Calu3 (cell line): ENCODE results near the gene P2RY13. TPM values are rescaled to one million over a fixed set of nuclear protein-coding genes. Genes with fewer than 3 reads are reported as not detected.

Experiments used
- BruUV-seq: library from RNA; stranded (reverse); fragments of 400-500 nt; replicated peaks from 2 replicates; lab custom pipeline; 2021; lab: Mats Ljungman, UMichigan
- CTCF ChIA-PET: fragments of 300-600 bp; sonication (Branson Sonifier 250); formaldehyde crosslinking; loops from one replicate; lab custom pipeline; 2022; ENCODE audit warnings: antibody characterized with exemption; lab: Charles Lee
- DNase-seq: peaks from one replicate; pipeline ENCODE4 v3.0.0; 2022
- H3K27ac Mint-ChIP-seq: one replicate; pipeline ENCODE4 v1.8.0; 2022; ENCODE audit warnings: mixed read lengths; ENCODE audit not compliant: unreplicated experiment
- H3K27me3 Mint-ChIP-seq: one replicate; pipeline ENCODE4 v1.8.0; 2022; ENCODE audit warnings: mixed read lengths; ENCODE audit not compliant: unreplicated experiment
- H3K36me3 Mint-ChIP-seq: one replicate; pipeline ENCODE4 v1.8.0; 2022; ENCODE audit warnings: mild to moderate bottlenecking, moderate library complexity, mixed read lengths; ENCODE audit not compliant: insufficient read depth, unreplicated experiment
- H3K4me1 Mint-ChIP-seq: one replicate; pipeline ENCODE4 v1.8.0; 2022; ENCODE audit warnings: mild to moderate bottlenecking, low read depth, mixed read lengths; ENCODE audit not compliant: unreplicated experiment
- H3K4me3 Mint-ChIP-seq: one replicate; pipeline ENCODE4 v1.8.0; 2022; ENCODE audit warnings: mild to moderate bottlenecking, low read depth, moderate library complexity, mixed read lengths; ENCODE audit not compliant: unreplicated experiment
- H3K9me3 Mint-ChIP-seq: one replicate; pipeline ENCODE4 v1.8.0; 2022; ENCODE audit warnings: low read depth, mixed read lengths; ENCODE audit not compliant: unreplicated experiment
- intact Hi-C: fragments of 100-400 bp; cut with micrococcal nuclease; formaldehyde crosslinking; loops from one replicate; pipeline ENCODE4 v1.10.0; 2022; ENCODE audit not compliant: unreplicated experiment
- total RNA-seq: library from RNA; stranded (reverse); gene quantifications from 2 replicates; pipeline ENCODE4 v1.2.3, GENCODE V29; 2022
- TF ChIP-seq, protein P1 (sequence below): fragments of 200-600 bp; IDR thresholded peaks from one replicate; pipeline ENCODE4 v1.8.0; 2022; ENCODE audit warnings: antibody characterized with exemption; ENCODE audit not compliant: unreplicated experiment

The P2RY13 gene
- total RNA-seq, 1 experiment from 2014 or later, result not detected

DNA sequence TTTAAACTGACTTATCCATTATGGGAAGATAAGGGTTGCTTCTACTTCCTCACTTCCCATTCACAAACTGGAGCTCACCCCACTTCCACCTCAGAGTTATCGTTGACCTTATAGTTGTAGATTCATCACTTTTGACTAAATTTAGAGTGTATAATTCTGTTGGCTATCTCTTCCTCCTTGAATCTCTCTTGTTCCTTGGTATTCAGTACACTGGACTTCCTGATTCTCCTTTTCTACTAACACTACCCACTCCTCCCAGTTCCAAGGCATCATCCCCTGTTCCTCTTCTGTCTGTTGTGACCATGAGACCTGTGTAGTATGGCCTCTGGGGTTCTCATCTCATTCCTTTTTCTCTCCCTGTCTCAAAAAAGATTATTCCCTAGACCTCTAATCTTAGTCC, 6.8 kb downstream of the P2RY13 start:
- intact Hi-C loops, result no loop called here
- peaks cover 6% of the 10 kb centered on the region for H3K9me3 Mint-ChIP-seq
- no peaks in the 10 kb centered on the region for H3K36me3 Mint-ChIP-seq
- BruUV-seq, result no TSS peak
- no peaks in the 10 kb centered on the region for H3K27me3 Mint-ChIP-seq
- no peak for DNase-seq
- TF ChIP-seq, protein P1, sequence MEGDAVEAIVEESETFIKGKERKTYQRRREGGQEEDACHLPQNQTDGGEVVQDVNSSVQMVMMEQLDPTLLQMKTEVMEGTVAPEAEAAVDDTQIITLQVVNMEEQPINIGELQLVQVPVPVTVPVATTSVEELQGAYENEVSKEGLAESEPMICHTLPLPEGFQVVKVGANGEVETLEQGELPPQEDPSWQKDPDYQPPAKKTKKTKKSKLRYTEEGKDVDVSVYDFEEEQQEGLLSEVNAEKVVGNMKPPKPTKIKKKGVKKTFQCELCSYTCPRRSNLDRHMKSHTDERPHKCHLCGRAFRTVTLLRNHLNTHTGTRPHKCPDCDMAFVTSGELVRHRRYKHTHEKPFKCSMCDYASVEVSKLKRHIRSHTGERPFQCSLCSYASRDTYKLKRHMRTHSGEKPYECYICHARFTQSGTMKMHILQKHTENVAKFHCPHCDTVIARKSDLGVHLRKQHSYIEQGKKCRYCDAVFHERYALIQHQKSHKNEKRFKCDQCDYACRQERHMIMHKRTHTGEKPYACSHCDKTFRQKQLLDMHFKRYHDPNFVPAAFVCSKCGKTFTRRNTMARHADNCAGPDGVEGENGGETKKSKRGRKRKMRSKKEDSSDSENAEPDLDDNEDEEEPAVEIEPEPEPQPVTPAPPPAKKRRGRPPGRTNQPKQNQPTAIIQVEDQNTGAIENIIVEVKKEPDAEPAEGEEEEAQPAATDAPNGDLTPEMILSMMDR, result no peak
- H3K4me1 Mint-ChIP-seq, result peaks cover 14% of the 10 kb centered on the region
- no peak overlapping the region for H3K4me3 Mint-ChIP-seq
- H3K27ac Mint-ChIP-seq, result no peak overlapping the region
- CTCF ChIA-PET, result interaction anchor here (1.6 kb wide), 1 partner anchor 154 kb away, joined by 3 read pairs; no protein-coding TSS in a partner anchor

DNA sequence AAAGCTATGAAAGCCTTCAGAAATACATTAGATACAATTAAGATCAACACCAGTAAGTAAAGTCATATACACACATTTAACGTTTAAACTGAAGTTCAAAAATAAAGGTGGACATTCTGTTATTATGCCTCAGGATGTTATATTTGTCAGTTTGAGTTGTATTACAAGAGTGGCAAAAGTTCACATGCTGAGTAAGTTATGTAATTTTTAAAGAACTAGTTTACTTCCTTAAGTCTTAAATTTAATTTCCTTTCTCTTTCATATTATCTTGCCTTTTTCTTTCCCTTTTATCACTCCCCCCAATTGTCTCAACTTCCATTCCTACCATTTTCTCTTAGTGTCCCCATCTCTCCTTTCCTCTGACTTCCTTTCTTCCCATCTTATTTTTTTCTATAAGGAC, 7.8 kb downstream of the P2RY13 start:
- intact Hi-C loops, result no loop called here
- Mint-ChIP-seq H3K36me3 (no peaks in the 10 kb centered on the region), H3K4me1 (peaks cover 17% of the 10 kb centered on the region), H3K27ac (no peak overlapping the region), H3K4me3 (no peak overlapping the region), H3K27me3 (no peaks in the 10 kb centered on the region), H3K9me3 (peaks cover 6% of the 10 kb centered on the region)
- no peak for DNase-seq
- CTCF ChIA-PET, result interaction anchor here (1.6 kb wide), 1 partner anchor 153 kb away, joined by 3 read pairs; no protein-coding TSS in a partner anchor
- TF ChIP-seq, protein P1, result no peak
- BruUV-seq, result no TSS peak

DNA sequence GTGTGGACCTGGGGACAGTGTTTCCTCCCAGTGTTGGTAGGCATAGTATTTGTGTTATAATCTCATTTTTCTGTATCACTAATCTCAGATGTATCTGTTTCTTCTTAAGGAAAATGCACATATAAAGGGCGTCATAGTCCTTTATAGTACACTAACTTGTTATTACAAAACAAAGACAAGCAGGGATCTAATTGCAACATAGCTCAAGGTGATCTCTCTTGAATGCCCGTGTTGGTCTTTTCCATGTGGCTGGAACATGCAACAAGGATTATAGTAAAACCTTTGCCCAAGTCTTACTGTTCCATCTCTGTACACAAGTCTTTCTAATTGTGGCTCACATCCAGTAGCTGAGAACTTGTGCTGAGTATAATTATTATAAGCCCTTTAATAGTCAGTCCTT, 9.2 kb downstream of the P2RY13 start:
- H3K27me3 Mint-ChIP-seq, result no peaks in the 10 kb centered on the region
- BruUV-seq, result no TSS peak
- DNase-seq, result no peak
- TF ChIP-seq, protein P1, result no peak
- intact Hi-C loops, result no loop called here
- peaks cover 31% of the 10 kb centered on the region for H3K4me1 Mint-ChIP-seq
- CTCF ChIA-PET, result no interaction called here
- H3K4me3 Mint-ChIP-seq, result no peak overlapping the region
- H3K36me3 Mint-ChIP-seq, result no peaks in the 10 kb centered on the region
- no peak overlapping the region for H3K27ac Mint-ChIP-seq
- peaks cover 6% of the 10 kb centered on the region for H3K9me3 Mint-ChIP-seq

DNA sequence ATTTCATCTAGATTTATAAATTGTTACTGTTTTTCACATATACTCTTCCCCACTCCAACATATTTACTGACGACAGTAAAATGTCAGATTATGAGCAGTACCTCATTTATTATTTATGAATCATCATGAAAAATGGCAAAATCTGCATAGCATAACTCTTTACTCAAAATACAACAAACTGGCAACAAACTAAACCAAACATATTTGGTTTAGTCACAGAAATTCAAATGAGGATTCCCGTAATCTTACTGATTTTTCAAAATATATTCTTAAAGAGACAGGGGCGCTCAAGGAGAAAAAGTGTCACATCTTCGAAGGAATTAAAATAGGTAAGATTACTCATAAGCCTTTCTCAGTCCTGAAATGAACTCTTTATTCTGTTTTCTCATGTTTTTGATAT, 9.7 kb downstream of the P2RY13 start:
- intact Hi-C loops, result no loop called here
- Mint-ChIP-seq H3K4me3 (no peak overlapping the region), H3K36me3 (no peaks in the 10 kb centered on the region), H3K9me3 (peaks cover 6% of the 10 kb centered on the region), H3K27ac (no peak overlapping the region), H3K27me3 (no peaks in the 10 kb centered on the region), H3K4me1 (peaks cover 36% of the 10 kb centered on the region)
- BruUV-seq, result no TSS peak
- TF ChIP-seq, protein P1, result no peak
- CTCF ChIA-PET, result no interaction called here
- no peak for DNase-seq
